Measurements from ENCODE around the gene DCANP1. TPM values are rescaled to one million over a fixed set of nuclear protein-coding genes. Genes with fewer than 3 reads are reported as not detected.
A peak's percentile ranks its signal among the peaks of the same experiment; 100 is the strongest.

DCANP1 gene
- total RNA-seq, 1 donor from 2014 or later: not detected

DNA sequence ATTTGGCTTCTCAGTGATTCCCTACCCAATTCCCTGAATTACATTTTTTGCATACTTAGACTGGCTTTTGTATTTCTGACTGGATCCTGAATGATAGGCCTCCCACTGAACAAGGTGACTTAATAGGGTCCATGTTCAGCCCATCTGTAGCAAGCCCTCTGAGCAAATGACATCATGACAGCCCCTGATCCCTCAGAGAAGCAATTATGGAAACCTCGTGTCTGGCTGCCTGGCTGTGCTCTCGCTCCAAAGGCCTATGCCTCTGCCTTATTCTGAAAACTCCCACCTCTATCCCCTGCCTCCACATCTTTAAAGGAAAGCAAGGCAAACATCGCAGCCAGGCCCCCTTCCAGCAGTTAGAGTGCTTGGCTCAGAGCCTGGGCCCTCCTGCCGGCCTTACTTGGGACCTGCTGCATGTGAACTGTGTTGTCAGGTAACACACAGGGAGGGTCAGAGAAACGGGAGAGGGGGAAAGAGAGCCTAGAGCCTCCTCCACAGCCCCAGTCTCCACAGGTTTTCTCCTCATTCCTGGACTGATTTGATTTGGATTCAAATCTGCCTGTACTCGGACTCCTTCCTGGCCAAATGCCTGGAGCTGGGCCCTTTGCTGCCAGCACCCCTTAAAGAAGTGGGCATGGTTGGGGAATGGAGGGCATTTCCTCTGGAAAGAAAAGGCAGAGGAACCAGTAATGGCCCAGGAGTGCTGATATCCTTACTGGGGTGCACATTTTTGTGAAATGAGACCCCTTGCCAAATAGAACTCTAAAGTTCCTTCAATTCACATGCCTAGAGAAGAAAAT is 3.8 kb downstream of the DCANP1 start:
- peaks cover 6 to 21% (median 15%) of the 10 kb centered on the region in 3 donors for H3K4me1 ChIP-seq (ENCODE audit: control insufficient read depth in 3 of 3, insufficient read depth in 3 of 3, low read length in 3 of 3)
- H3K9me3 ChIP-seq (ENCODE audit: control insufficient read depth in 3 of 3, low read length in 3 of 3): no peaks in the 10 kb centered on the region
- H3K27ac ChIP-seq (ENCODE audit: low read depth, low read length): no peak overlapping the region
- H3K27me3 ChIP-seq (ENCODE audit: control insufficient read depth in 3 of 3, insufficient read depth in 3 of 3, low read length in 3 of 3): peaks cover 0 to 3% (median 2%) of the 10 kb centered on the region in 3 donors
- H3K9ac ChIP-seq (ENCODE audit: low read depth in 1 of 3, low read length in 3 of 3): no peak overlapping the region
- H3K36me3 ChIP-seq (ENCODE audit: control insufficient read depth in 3 of 3, insufficient read depth in 3 of 3, low read length in 3 of 3): no peaks in the 10 kb centered on the region
- no peak overlapping the region for H3K4me3 ChIP-seq (ENCODE audit: low read length in 3 of 3)

DNA sequence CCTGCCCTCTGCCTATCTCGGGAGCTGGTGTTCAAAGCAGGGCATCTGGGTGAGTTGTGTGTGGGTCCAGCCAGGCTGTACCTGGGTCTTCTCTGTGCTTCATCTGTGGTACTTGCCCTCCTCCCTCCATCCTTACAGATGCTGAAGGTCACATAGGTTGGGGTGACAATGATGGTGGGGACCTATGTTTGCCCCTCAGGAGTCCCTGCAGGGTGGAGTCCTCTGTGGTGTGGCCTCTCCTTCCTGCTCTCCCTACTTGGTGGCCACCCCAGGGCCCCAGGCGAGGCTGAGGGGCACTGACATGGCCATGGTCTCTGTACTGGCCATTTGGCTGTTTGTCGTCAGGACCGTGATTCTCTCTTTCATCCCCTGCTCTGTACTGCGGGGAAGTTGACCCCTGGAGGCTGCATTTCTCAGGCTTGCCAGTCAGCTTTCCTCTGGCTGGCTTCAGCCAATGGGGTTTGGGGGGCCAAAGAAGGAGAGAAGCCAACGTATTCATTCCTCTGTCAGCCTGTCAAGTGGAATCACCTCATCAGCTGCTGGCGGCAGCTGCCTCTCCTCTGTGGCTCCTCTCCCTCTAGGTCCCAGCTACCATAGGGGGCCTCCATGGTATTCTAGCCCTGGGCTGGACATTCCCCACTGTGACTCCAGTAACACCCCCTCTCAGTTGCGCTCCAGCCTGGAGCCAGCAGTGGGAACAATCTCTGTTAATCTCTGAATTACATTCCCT is 4.6 kb downstream of the DCANP1 start:
- Histone ChIP-seq H3K4me1 (ENCODE audit: control insufficient read depth in 3 of 3, insufficient read depth in 3 of 3, low read length in 3 of 3) (peaks cover 13 to 28% (median 22%) of the 10 kb centered on the region in 3 donors), H3K9ac (ENCODE audit: low read depth in 1 of 3, low read length in 3 of 3) (no peak overlapping the region), H3K9me3 (ENCODE audit: control insufficient read depth in 3 of 3, low read length in 3 of 3) (no peaks in the 10 kb centered on the region), H3K27ac (ENCODE audit: low read depth, low read length) (no peak overlapping the region), H3K36me3 (ENCODE audit: control insufficient read depth in 3 of 3, insufficient read depth in 3 of 3, low read length in 3 of 3) (no peaks in the 10 kb centered on the region), H3K4me3 (ENCODE audit: low read length in 3 of 3) (no peak overlapping the region), H3K27me3 (ENCODE audit: control insufficient read depth in 3 of 3, insufficient read depth in 3 of 3, low read length in 3 of 3) (peaks cover 0 to 3% (median 2%) of the 10 kb centered on the region in 3 donors)

DNA sequence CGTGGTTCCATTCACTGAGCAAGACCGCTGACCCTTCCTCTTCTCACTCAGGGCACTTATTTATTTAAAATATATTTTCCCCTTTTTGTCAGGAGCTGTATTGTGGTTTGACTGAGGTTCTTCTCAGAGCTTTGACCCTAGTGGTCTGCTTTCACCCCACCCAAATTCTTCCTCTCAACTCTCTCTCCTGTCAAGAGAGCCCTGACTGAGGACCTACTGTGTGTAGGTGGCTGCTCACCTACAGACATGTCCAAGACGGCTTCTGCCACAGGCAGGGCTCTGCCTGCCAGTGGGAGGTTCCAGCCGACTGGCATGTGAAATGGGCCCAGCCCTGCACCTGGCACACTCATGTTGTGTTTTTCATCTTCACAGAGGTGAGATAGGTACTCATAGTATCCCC is 5.2 kb downstream of the DCANP1 start:
- H3K4me1 ChIP-seq (ENCODE audit: control insufficient read depth in 3 of 3, insufficient read depth in 3 of 3, low read length in 3 of 3): peaks cover 13 to 30% (median 24%) of the 10 kb centered on the region in 3 donors
- H3K9ac ChIP-seq (ENCODE audit: low read depth in 1 of 3, low read length in 3 of 3): no peak overlapping the region
- H3K27me3 ChIP-seq (ENCODE audit: control insufficient read depth in 3 of 3, insufficient read depth in 3 of 3, low read length in 3 of 3): peaks cover 0 to 3% (median 2%) of the 10 kb centered on the region in 3 donors
- H3K36me3 ChIP-seq (ENCODE audit: control insufficient read depth in 3 of 3, insufficient read depth in 3 of 3, low read length in 3 of 3): no peaks in the 10 kb centered on the region
- no peaks in the 10 kb centered on the region for H3K9me3 ChIP-seq (ENCODE audit: control insufficient read depth in 3 of 3, low read length in 3 of 3)
- H3K4me3 ChIP-seq (ENCODE audit: low read length in 3 of 3): no peak overlapping the region
- no peak overlapping the region for H3K27ac ChIP-seq (ENCODE audit: low read depth, low read length)

DNA sequence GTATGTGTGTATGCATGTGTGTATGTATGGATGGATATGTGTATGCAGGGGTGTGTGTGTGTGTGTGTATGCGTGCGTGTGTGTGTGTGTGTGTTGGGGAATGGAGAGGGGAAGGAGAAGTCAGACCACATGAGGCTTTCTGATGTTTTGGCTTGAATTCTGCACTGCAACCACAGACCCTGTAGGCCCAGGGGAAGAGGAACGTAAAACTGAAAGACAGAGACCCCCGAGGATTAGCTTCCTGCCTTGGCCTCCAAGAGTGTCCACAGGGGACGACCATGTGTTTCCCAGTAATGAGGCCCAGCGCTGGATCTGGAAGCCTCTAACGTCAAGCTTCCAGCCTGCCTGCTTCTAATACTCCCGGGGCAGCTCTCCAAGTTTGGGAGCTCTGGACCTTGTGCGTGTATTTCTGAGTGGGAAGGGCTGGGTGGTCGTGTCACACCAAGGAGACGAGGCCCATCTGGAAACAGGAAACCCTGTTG is 5.8 kb downstream of the DCANP1 start:
- Histone ChIP-seq H3K27me3 (ENCODE audit: control insufficient read depth in 3 of 3, insufficient read depth in 3 of 3, low read length in 3 of 3) (peaks cover 0 to 3% (median 2%) of the 10 kb centered on the region in 3 donors), H3K4me3 (ENCODE audit: low read length in 3 of 3) (no peak overlapping the region), H3K9ac (ENCODE audit: low read depth in 1 of 3, low read length in 3 of 3) (no peak overlapping the region), H3K36me3 (ENCODE audit: control insufficient read depth in 3 of 3, insufficient read depth in 3 of 3, low read length in 3 of 3) (no peaks in the 10 kb centered on the region), H3K27ac (ENCODE audit: low read depth, low read length) (no peak overlapping the region), H3K4me1 (ENCODE audit: control insufficient read depth in 3 of 3, insufficient read depth in 3 of 3, low read length in 3 of 3) (peaks cover 15 to 30% (median 24%) of the 10 kb centered on the region in 3 donors), H3K9me3 (ENCODE audit: control insufficient read depth in 3 of 3, low read length in 3 of 3) (no peaks in the 10 kb centered on the region)

DNA sequence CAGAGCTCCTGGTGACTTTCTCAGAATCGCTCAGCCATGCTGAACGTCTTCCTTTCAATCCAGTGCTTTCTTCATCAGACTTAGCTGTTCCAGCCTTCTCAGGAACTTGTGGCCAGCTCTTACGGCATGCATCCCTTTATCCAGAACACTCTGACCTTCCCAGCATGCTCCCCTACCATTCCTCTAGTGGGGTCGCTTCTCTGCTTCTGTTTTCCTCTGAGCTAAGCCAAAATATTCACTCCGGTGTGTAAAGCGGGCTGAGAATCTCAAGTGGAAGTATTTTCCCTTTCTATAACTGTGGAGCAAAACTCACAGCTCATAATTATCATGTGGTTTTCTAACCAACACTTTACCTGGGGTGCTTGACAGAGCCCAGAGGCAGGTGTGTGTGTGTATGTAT is 6.2 kb downstream of the DCANP1 start:
- H3K36me3 ChIP-seq (ENCODE audit: control insufficient read depth in 3 of 3, insufficient read depth in 3 of 3, low read length in 3 of 3): no peaks in the 10 kb centered on the region
- H3K27ac ChIP-seq (ENCODE audit: low read depth, low read length): no peak overlapping the region
- no peaks in the 10 kb centered on the region for H3K9me3 ChIP-seq (ENCODE audit: control insufficient read depth in 3 of 3, low read length in 3 of 3)
- peaks cover 0 to 3% (median 0%) of the 10 kb centered on the region in 3 donors for H3K27me3 ChIP-seq (ENCODE audit: control insufficient read depth in 3 of 3, insufficient read depth in 3 of 3, low read length in 3 of 3)
- peaks cover 15 to 30% (median 24%) of the 10 kb centered on the region in 3 donors for H3K4me1 ChIP-seq (ENCODE audit: control insufficient read depth in 3 of 3, insufficient read depth in 3 of 3, low read length in 3 of 3)
- H3K4me3 ChIP-seq (ENCODE audit: low read length in 3 of 3): no peak overlapping the region
- no peak overlapping the region for H3K9ac ChIP-seq (ENCODE audit: low read depth in 1 of 3, low read length in 3 of 3)

DNA sequence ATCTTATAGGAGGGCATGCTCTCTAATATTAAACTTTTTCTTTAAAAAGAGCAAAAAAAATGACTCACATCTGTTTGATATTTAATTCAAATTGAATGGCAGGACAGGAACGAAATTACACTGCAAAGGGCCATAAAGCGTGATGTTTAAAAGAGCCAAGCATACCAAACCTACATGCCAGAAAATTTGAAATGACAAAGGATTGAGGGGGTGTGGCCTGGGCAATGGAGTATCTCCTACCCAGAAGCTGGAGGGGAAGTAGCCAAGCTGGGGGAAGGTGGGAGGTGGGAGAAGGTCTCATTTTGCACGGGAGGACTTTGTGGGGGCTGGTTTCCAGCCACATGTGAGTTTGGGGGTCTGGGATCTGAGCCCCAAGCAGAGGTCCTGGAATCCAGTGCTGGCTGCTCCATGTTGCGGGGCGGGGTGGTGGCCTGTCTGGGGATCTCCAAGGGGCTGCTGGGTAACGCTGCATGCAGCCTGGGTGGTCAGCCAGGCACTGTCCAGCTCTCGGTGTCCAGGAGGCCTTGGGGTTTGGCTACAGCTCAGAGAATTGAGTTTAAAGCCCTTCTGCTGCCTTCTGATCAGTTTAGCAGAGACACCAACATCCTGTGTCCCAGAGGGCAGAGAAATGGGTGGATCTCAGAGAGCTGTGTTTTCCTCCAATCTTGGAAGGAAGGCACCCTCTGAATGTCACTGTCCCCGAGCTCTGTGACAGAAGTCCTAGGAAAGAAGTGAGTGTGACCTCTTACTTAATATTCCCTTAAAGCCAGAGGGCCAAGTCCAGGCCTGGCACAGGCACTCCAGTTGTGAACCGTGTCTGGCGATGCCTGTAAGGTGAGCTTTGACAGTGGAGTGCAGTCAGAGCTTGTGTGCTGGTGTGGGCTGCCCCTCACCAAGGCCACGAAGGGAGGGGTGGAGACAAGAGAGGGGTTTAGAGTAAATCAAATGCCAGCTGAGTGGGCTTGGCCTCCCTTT is 7.6 kb downstream of the DCANP1 start:
- Histone ChIP-seq H3K27me3 (ENCODE audit: control insufficient read depth in 3 of 3, insufficient read depth in 3 of 3, low read length in 3 of 3) (peaks cover 0 to 3% (median 0%) of the 10 kb centered on the region in 3 donors), H3K4me3 (ENCODE audit: low read length in 3 of 3) (no peak overlapping the region), H3K36me3 (ENCODE audit: control insufficient read depth in 3 of 3, insufficient read depth in 3 of 3, low read length in 3 of 3) (no peaks in the 10 kb centered on the region), H3K9ac (ENCODE audit: low read depth in 1 of 3, low read length in 3 of 3) (no peak overlapping the region), H3K4me1 (ENCODE audit: control insufficient read depth in 3 of 3, insufficient read depth in 3 of 3, low read length in 3 of 3) (peaks cover 16 to 39% (median 28%) of the 10 kb centered on the region in 3 donors), H3K27ac (ENCODE audit: low read depth, low read length) (no peak overlapping the region), H3K9me3 (ENCODE audit: control insufficient read depth in 3 of 3, low read length in 3 of 3) (no peaks in the 10 kb centered on the region)

- Histone ChIP-seq H3K4me1 (ENCODE audit: control insufficient read depth in 3 of 3, insufficient read depth in 3 of 3, low read length in 3 of 3) (peaks cover 23 to 47% (median 36%) of the 10 kb centered on the region in 3 donors), H3K27ac (ENCODE audit: low read depth, low read length) (peak overlapping the region; percentile 51), H3K9ac (ENCODE audit: low read depth in 1 of 3, low read length in 3 of 3) (peak overlapping the region in 1 of 3 donors; percentile 40), H3K9me3 (ENCODE audit: control insufficient read depth in 3 of 3, low read length in 3 of 3) (no peaks in the 10 kb centered on the region), H3K36me3 (ENCODE audit: control insufficient read depth in 3 of 3, insufficient read depth in 3 of 3, low read length in 3 of 3) (no peaks in the 10 kb centered on the region), H3K4me3 (ENCODE audit: low read length in 3 of 3) (no peak overlapping the region), H3K27me3 (ENCODE audit: control insufficient read depth in 3 of 3, insufficient read depth in 3 of 3, low read length in 3 of 3) (peaks cover 0 to 3% (median 0%) of the 10 kb centered on the region in 3 donors)
Observed at GRCh38 chr5:135438636-135439221, 8.4 kb downstream of the DCANP1 start.

GRCh38 chr5:135437796-135438560 is 9.2 kb downstream of the DCANP1 start:
- Histone ChIP-seq H3K27ac (ENCODE audit: low read depth, low read length) (peak overlapping the region; percentile 51), H3K4me3 (ENCODE audit: low read length in 3 of 3) (no peak overlapping the region), H3K36me3 (ENCODE audit: control insufficient read depth in 3 of 3, insufficient read depth in 3 of 3, low read length in 3 of 3) (no peaks in the 10 kb centered on the region), H3K9ac (ENCODE audit: low read depth in 1 of 3, low read length in 3 of 3) (peak overlapping the region in 1 of 3 donors; percentile 40), H3K27me3 (ENCODE audit: control insufficient read depth in 3 of 3, insufficient read depth in 3 of 3, low read length in 3 of 3) (peaks cover 0 to 3% (median 0%) of the 10 kb centered on the region in 3 donors), H3K9me3 (ENCODE audit: control insufficient read depth in 3 of 3, low read length in 3 of 3) (no peaks in the 10 kb centered on the region), H3K4me1 (ENCODE audit: control insufficient read depth in 3 of 3, insufficient read depth in 3 of 3, low read length in 3 of 3) (peaks cover 24 to 52% (median 41%) of the 10 kb centered on the region in 3 donors)

All from skeletal muscle tissue (tissue), 4 donors.